Activated T-helper 2 cell treated with anti-CD3 and anti-CD28 coated beads, Interferon-gamma antibody, Interleukin-2, Interleukin-4, amounts not matched to agents 10 μg/mL and 5 μg/mL and 100 μg/mL, durations not matched to agents 14 hours and 24 hours and 36 hours (primary cell): ENCODE results near the gene AACS. TPM values are rescaled to one million over a fixed set of nuclear protein-coding genes. Genes with fewer than 3 reads are reported as not detected.
A peak's percentile ranks its signal among the peaks of the same experiment; 100 is the strongest.

ENCODE experiments used
- DNase-seq: peaks from one replicate; pipeline ENCODE4 v3.0.0; 2021; ENCODE audit warnings: low spot score
- H3K27ac Mint-ChIP-seq: one replicate; pipeline ENCODE4 v1.8.0; 2021; ENCODE audit warnings: mixed read lengths
- H3K27me3 Mint-ChIP-seq: one replicate; pipeline ENCODE4 v1.8.0; 2021; ENCODE audit warnings: low read depth, mixed read lengths
- H3K36me3 Mint-ChIP-seq: one replicate; pipeline ENCODE4 v1.8.0; 2021; ENCODE audit warnings: low read depth, mixed read lengths
- H3K4me1 Mint-ChIP-seq: one replicate; pipeline ENCODE4 v1.8.0; 2021; ENCODE audit warnings: low read depth, mixed read lengths
- H3K4me3 Mint-ChIP-seq: one replicate; pipeline ENCODE4 v1.8.0; 2021; ENCODE audit warnings: low read depth, mild to moderate bottlenecking, moderate library complexity, mixed read lengths
- H3K9me3 Mint-ChIP-seq: one replicate; pipeline ENCODE4 v1.8.0; 2021; ENCODE audit warnings: mixed read lengths
- intact Hi-C: fragments of 100-400 bp; cut with micrococcal nuclease; formaldehyde crosslinking; loops from one replicate; pipeline ENCODE4 v1.15.1; 2023
- total RNA-seq: library from RNA; stranded (reverse); gene quantifications from 2 replicates; pipeline ENCODE4 v1.2.3, GENCODE V29; 2022

Gene AACS
- total RNA-seq, 1 donor from 2014 or later, result 45.5 TPM

DNA sequence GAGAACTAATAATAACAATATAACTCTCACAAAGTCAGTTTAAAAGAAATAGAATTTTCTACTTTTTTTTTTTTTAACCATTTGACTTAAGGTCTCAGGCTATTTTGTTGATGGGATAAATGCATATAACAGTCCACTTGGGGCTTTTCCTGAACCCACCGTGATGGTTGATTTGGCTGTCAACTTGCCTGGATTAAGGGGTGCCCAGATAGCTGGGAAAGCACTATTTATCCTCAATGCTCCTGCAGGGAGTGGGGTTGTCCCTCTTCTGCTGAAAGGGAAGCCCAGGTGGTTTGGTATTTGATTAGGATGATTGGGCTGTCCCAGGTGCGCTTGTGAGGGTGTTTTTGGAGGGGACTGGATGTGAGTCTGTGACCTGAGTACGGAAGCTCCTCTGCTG, 114.9 kb downstream of the AACS start:
- no peaks in the 10 kb centered on the region for H3K36me3 Mint-ChIP-seq
- no peaks in the 10 kb centered on the region for H3K9me3 Mint-ChIP-seq
- peaks cover 35% of the 10 kb centered on the region for H3K27me3 Mint-ChIP-seq
- H3K4me1 Mint-ChIP-seq, result peaks cover 5% of the 10 kb centered on the region
- DNase-seq, result no peak
- intact Hi-C loops, result loop anchor here (5.0 kb wide), 1 partner anchor 152 kb away; no protein-coding TSS in a partner anchor
- H3K27ac Mint-ChIP-seq, result no peak overlapping the region
- H3K4me3 Mint-ChIP-seq, result no peak overlapping the region

DNA sequence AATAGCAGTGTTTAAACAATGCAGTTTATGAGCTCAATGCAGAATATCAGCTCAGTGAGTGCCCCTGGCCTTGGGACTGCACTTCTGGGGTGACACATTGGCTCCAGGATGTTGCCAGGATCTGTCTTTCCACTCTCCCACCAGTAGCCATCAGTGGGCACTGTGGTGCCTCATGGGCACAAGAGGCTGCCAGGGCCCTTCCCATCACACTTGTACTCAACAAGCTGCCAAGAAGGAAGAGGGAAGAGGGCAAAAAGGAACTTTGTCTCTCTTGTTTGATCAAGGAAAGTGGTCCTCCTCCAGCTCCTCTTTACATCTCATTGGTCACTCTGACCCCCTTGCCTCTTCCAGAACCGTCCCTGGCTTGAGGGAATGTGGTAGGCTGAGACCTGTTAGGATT, 115.9 kb downstream of the AACS start:
- Mint-ChIP-seq H3K4me1 (peaks cover 3% of the 10 kb centered on the region), H3K27me3 (peaks cover 40% of the 10 kb centered on the region), H3K9me3 (no peaks in the 10 kb centered on the region), H3K36me3 (no peaks in the 10 kb centered on the region), H3K4me3 (no peak overlapping the region), H3K27ac (no peak overlapping the region)
- intact Hi-C loops, result loop anchor here (5.0 kb wide), 1 partner anchor 151 kb away; no protein-coding TSS in a partner anchor
- no peak for DNase-seq

DNA sequence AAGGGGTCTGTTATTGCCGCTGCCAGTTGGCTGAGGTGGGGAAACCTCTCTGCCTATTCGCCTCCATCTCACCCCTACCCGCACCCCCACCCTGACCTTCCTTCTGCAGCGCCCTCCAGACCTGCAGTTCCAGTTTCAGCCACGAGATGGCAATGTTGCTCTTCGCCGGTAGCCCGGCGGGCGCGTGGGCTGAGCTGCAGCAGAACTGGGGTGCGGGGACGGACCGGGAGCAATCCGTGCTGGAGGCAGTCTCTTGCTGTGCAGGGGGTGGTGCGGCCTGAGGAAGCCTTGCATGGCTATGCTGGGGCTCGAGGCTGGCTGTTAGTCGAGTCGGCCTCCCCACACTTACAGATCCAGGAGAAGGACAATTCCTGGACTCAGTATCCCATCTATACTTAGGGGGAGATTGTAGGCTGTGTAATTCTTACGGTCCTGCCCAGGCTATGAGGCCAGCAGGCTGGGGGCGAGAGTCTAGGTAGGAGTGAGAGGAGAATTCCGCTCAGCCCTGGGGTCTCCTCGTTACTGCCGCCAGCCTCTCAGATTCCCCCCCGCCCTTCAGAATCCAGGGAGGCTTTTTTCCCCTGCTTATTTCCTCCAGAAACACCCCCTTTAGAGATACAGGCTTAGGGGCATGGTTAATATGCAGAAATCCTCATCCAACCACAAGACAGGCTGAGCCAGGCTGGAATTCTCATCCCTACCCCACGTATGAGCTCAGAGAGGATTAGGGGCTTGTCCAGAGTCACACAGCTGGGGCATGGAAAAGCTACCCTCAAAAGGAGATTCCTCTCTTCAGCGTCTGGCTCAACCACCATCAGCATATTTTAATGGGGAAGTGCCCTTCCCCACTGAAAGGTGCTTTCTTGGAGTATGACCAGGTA, 118.2 kb downstream of the AACS start:
- Mint-ChIP-seq H3K36me3 (no peaks in the 10 kb centered on the region), H3K27ac (no peak overlapping the region), H3K4me1 (peaks cover 3% of the 10 kb centered on the region), H3K4me3 (no peak overlapping the region), H3K27me3 (peaks cover 48% of the 10 kb centered on the region), H3K9me3 (no peaks in the 10 kb centered on the region)
- DNase-seq, result peak; percentile 72
- intact Hi-C loops, result loop anchor here (1.0 to 5.0 kb wide), 2 partner anchors 149 to 220 kb away; no protein-coding TSS in a partner anchor

DNA sequence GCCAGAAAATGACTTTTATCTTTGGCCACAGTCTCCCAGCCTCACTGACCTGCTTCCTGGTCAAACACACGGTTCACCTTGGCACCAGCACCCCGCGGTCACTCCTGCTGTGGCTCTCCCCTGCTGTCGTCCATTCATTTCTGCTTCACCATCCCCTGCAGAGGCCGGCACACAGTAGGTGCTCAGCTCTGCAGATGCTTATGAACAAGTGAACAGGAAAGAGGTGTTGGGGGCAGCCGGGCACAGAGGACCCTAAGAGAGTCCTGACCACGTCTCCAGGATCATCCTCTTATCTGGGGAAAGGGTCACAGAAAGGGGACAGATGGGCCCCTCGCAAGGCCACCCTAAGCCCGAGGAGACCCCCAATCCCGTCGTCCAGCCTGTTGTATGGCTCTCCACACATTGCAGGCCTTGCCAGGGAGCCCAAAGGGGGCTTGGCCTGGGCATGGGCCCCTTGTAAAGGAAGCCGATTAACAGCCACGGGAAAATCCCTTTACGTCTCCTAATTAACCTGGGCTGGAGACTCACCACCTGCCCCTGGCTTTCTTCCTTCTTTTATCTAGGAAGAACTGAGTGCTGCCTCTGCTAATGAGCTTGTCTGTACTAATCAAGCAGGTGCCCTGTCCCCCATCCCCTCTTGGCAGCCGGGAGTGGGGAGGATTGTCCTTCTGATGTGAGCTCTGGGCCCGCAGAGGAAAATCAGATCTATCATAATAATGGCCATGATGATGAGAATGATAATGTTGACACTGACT, 119.2 kb downstream of the AACS start:
- H3K36me3 Mint-ChIP-seq, result no peaks in the 10 kb centered on the region
- H3K27ac Mint-ChIP-seq, result no peak overlapping the region
- peaks cover 3% of the 10 kb centered on the region for H3K4me1 Mint-ChIP-seq
- intact Hi-C loops, result loop anchor here (5.0 kb wide), 1 partner anchor 148 kb away; no protein-coding TSS in a partner anchor
- H3K27me3 Mint-ChIP-seq, result peaks cover 54% of the 10 kb centered on the region
- no peak for DNase-seq
- H3K9me3 Mint-ChIP-seq, result no peaks in the 10 kb centered on the region
- H3K4me3 Mint-ChIP-seq, result no peak overlapping the region

DNA sequence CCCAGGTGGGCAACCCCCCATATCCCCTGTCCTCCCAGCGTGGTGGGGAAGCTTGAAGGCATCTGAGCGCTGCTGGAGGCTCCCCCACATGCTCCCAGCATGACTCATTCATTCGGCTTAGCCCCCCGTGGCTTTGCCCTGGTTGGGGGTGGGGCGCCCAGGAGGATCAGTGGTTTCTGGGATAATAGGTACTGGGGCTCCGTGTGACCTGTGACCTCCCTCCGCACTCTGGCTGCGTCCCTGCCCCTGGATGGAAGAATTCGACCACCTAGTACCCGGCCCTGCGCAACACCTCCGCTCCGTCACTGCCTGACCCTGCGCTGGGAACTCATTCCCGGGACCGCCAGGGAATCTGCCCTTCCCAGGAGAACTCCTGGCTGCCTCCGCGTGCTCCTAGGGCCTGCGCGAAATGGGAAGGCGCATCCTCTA, 120.1 kb downstream of the AACS start:
- Mint-ChIP-seq H3K9me3 (no peaks in the 10 kb centered on the region), H3K4me3 (no peak overlapping the region), H3K4me1 (peaks cover 3% of the 10 kb centered on the region), H3K36me3 (no peaks in the 10 kb centered on the region), H3K27me3 (peaks cover 62% of the 10 kb centered on the region), H3K27ac (no peak overlapping the region)
- intact Hi-C loops, result no loop called here
- no peak for DNase-seq

DNA sequence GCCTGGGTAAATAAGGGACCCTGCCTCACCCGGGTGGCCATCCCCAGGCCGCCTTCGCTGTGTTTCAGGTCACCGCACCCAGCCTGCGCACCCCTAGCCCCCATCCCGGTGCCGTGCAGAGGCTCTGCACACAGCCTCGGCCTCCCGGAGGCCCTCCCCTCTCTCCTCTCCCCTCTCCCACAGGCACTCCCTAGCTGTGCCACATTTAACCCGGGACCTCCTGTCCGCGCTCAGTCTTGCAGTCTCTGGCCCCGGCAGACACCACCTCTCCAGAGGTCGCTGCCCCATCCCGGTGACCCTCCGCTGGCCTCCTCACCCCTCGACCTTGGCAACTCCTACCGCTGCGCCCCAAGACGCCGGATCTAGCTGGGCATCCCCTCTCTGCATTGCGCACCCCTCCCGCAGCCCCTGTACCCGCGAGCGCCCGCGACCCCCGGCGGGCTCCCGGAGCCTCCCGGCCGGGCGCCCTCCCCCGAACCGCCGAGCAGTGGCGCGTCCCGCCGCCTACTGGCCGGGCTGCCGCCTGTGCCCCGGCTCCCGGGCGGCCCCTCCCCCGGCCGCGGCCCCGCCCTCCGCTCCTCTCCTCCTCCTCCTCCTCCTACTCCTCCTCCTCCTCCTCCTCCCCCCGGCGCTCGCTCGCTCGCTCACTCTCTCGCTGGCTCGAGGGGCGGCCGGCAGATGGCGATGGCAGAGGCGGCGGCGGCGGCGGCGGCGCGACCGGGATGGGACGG, 120.7 kb downstream of the AACS start, which contains the start of gene TMEM132B:
TSS of gene TMEM132B (plus strand) at position 647 of the 731 bp plus-strand sequence.
- intact Hi-C loops, result no loop called here
- DNase-seq, result peak; percentile 48
- Mint-ChIP-seq H3K9me3 (no peaks in the 10 kb centered on the region), H3K27me3 (peaks cover 63% of the 10 kb centered on the region), H3K36me3 (no peaks in the 10 kb centered on the region), H3K4me3 (no peak within 1 kb of the TSS), H3K27ac (no peak within 1 kb of the TSS), H3K4me1 (peaks cover 3% of the 10 kb centered on the region)

DNA sequence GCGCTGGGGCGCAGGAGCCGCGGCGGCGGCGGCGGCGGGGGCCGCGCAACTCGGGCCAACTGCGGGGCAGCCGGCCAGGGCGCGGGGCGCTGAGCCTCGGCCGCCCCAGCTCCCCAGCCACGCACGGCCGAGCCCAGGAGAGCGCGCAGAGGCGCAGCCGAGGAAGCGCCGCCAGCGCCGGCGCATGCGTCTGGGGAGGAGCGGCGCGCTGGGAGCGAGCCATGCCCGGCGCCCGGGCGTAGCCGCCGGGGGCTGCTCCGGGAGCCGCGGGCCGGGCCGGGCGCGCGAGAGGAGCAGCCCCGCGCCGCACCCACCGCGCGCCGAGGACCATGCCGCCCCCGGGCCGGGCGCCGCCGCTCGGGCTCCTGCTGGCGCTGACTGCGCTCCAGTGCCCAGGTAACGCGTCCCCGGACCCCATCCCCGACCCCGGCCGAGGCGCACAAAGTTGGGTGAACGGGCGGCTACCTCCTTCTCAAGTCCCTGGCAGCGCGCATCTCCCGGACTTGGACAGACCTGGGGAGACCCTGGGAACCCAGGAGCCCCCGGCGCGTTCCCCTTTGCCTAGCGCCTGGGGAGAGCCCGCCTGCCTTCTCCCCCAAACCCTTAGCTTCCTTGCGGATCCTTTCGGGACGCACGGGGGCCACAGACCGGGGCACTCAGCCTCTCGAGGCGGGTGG, 121.4 kb downstream of the AACS start:
- intact Hi-C loops, result no loop called here
- H3K9me3 Mint-ChIP-seq, result no peaks in the 10 kb centered on the region
- H3K4me3 Mint-ChIP-seq, result no peak overlapping the region
- peaks cover 66% of the 10 kb centered on the region for H3K27me3 Mint-ChIP-seq
- peaks cover 3% of the 10 kb centered on the region for H3K4me1 Mint-ChIP-seq
- DNase-seq, result no peak
- no peak overlapping the region for H3K27ac Mint-ChIP-seq
- no peaks in the 10 kb centered on the region for H3K36me3 Mint-ChIP-seq

DNA sequence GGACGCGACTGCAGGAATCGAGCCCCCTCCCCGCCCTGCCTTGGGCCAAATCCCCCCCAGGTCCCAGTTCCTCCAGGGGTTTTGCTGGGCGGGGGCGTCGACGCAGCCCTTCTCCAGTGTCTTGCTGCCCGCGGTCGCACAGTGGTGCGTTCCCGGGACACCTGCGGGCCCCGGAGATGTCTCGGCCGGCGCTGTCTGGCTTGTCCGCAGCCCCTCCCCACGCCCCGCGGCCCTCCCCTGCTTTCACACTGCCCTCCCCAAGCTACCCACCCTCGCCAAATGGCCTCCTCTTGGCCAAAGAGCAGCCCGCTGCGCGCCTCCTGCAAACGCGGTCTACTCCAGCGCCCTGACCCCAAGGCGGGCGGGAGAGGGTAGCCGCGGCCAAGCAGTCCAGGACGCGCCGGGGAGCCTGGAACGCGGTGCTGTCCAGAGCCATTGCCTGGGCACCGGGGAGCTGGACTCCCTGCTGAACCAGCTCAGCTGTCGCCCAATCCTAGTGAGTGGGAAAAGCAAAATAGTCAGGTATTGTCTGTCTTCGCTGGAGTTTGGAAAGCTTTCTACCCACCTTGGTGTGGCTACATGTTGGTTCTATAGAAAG, 122.0 kb downstream of the AACS start:
- Mint-ChIP-seq H3K27ac (no peak overlapping the region), H3K27me3 (peaks cover 70% of the 10 kb centered on the region), H3K36me3 (no peaks in the 10 kb centered on the region), H3K4me1 (peaks cover 3% of the 10 kb centered on the region), H3K4me3 (no peak overlapping the region), H3K9me3 (no peaks in the 10 kb centered on the region)
- intact Hi-C loops, result no loop called here
- DNase-seq, result no peak

DNA sequence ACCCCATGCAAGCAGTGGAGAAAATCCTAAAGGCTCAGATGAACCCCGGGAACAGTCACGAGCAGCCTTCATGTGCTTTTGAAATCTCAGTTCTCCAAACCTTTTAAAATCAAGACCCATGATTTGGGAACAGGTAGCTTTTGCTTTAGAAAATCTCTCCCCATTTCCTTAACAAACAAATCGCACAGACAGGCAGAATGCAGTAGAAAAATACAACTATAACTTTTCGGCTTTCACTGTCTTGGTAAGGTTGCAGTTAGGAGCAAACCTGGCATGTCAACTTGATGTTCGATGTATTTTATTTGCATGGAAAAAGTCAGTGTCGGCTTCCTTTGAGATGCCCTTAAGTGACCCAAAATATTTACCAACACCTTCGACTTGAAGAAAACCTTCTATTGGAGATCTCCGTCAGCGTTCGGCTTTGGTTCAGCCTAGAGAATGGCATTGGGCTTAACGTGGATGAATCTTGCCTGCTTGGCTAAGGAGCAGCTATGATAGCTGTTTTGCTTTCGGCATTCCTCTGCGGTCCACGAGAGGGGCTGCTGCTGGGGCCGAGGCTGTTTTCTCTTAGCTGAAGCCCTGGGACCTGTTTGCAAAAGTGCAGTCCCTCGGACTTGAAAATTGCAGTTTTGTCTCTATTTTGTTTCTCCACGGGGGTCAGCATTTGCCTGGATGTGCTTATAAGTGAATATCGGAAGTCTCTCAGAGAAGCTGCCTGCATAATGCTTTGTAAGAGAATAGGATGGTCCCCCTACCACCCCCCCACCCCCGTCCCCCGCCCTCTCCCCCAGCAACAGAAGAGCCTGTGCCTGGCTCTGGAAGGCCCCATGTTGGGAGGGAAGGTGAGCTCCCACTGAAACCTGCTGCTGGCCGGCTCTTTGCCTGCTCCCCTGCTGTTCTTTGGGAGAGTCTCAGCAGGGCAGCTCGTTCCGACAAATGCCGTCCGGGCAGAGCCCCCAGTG, 122.8 kb downstream of the AACS start:
- intact Hi-C loops, result no loop called here
- H3K27ac Mint-ChIP-seq, result no peak overlapping the region

DNA sequence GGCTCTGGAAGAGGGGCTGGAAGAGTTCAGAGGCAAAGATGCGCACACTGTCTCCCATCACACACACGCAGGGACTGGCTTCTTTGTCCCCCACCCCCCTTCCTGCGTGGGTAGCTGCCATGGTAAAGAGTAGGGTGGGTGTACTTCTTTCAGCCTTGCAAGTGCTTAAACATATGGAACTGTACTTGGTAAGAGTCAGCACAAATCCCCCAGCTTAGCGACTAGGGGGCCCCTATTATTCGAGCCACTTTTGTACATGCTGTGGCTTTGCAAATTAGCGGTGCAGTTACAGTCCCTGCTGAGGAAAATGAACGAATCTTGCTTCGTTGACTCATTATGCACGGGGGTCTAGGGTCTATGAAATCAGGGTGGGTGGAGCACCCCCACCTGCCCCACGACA, 123.8 kb downstream of the AACS start:
- no peak for DNase-seq
- Mint-ChIP-seq H3K36me3 (no peaks in the 10 kb centered on the region), H3K27ac (no peak overlapping the region), H3K9me3 (no peaks in the 10 kb centered on the region), H3K27me3 (peaks cover 75% of the 10 kb centered on the region), H3K4me3 (no peak overlapping the region), H3K4me1 (no peaks in the 10 kb centered on the region)
- intact Hi-C loops, result no loop called here

More for the DNA sequence above, 122.8 kb downstream of the AACS start:
- Mint-ChIP-seq H3K36me3 (no peaks in the 10 kb centered on the region), H3K4me1 (peaks cover 3% of the 10 kb centered on the region), H3K27me3 (peaks cover 76% of the 10 kb centered on the region), H3K4me3 (peak overlapping the region; percentile 30), H3K9me3 (no peaks in the 10 kb centered on the region)
- no peak for DNase-seq

DNA sequence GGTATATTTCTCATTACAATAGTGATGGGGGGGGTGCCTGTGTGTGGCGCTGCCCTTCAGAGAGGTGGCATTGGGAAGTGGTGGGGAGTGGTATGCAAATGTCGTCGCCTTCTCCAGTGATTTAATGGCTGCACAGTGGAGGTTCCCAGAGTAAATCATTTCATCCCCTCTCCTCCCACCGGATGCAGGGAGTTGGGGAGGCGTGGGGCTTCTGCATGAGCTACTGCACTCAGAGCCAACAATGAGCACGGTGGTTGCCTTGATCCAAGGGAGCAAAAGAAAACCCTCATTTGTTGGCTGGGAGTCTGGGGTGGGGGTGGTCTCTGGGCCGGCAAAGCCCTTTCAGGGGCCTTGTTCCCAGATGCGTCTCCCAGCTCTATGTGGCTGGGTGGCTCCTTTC, 124.3 kb downstream of the AACS start:
- Mint-ChIP-seq H3K27me3 (peaks cover 71% of the 10 kb centered on the region), H3K36me3 (no peaks in the 10 kb centered on the region), H3K9me3 (no peaks in the 10 kb centered on the region), H3K4me3 (no peak overlapping the region), H3K27ac (no peak overlapping the region), H3K4me1 (no peaks in the 10 kb centered on the region)
- no peak for DNase-seq
- intact Hi-C loops, result no loop called here
